Fibroblast of lung (primary cell): Measurements from ENCODE around the gene KCNJ10.

Source experiments
- EZH2 ChIP-seq: IDR thresholded peaks from 2 replicates; pipeline ENCODE4 v1.5.1; 2012; ENCODE audit warnings: low read length, control low read depth, mild to moderate bottlenecking; ENCODE audit errors: missing control alignments
- TF ChIP-seq, protein P1 (sequence below), 2 donors: IDR thresholded peaks in 1 of 2; conservative IDR thresholded peaks in 1 of 2; 1 replicate in 1 of 2; 2 replicates in 1 of 2; pipeline ENCODE4 v1.5.1; 2011 to 2012; ENCODE audit warnings: low read length in 2 of 2, control low read depth in 1 of 2, inconsistent platforms in 1 of 2, low read depth in 1 of 2, mild to moderate bottlenecking in 1 of 2

DNA sequence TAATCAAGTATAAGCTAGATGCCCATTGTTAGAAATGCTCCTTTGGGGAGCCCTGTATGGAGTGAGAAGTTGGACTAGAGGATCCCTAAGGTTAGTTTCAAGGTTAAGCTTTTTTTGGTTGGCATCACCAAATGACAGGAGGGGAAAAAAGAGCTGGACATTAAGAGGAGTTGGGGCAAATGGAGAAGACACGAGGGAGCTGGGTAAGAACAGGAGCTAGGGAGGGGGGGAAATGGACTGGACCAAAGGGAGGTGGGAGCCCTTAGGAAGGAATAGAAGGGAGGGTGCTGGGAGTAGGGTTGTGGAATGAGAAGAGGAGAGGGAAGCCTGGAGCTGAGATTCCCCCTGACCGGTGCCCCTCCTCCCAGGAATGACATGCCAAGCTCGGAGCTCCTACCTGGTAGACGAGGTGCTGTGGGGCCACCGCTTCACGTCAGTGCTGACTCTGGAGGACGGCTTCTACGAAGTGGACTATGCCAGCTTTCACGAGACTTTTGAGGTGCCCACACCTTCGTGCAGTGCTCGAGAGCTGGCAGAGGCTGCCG is 17.2 kb upstream of the KCNJ10 start:
- TF ChIP-seq, protein P1, sequence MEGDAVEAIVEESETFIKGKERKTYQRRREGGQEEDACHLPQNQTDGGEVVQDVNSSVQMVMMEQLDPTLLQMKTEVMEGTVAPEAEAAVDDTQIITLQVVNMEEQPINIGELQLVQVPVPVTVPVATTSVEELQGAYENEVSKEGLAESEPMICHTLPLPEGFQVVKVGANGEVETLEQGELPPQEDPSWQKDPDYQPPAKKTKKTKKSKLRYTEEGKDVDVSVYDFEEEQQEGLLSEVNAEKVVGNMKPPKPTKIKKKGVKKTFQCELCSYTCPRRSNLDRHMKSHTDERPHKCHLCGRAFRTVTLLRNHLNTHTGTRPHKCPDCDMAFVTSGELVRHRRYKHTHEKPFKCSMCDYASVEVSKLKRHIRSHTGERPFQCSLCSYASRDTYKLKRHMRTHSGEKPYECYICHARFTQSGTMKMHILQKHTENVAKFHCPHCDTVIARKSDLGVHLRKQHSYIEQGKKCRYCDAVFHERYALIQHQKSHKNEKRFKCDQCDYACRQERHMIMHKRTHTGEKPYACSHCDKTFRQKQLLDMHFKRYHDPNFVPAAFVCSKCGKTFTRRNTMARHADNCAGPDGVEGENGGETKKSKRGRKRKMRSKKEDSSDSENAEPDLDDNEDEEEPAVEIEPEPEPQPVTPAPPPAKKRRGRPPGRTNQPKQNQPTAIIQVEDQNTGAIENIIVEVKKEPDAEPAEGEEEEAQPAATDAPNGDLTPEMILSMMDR (conservative IDR thresholded peaks at IDR 0.05 in 1 of 2, IDR thresholded peaks at IDR 0.05 in 1 of 2; ENCODE audit: low read depth in 1 of 2, low read length in 2 of 2): no peak
- no peak for TF ChIP-seq EZH2
